NCI-H2107 treated with DMSO at 0.1 percent for 48 hours (cell line): Measurements from ENCODE around the gene TEF.

Experiments
- DNase-seq: peaks from one replicate; lab custom pipeline; 2025; ENCODE audit not compliant: unreplicated experiment; lab: John Stamatoyannopoulos, UW

The TEF gene

GRCh38 chr22:41447435-41448188 lies 65.9 kb downstream of the TEF start:
- DNase-seq: peak; percentile 22

GRCh38 chr22:41448189-41448808 lies 66.6 kb downstream of the TEF start:
- peak; percentile 98 for DNase-seq
